ENCODE results near the gene SMARCA1. TPM values are rescaled to one million over a fixed set of nuclear protein-coding genes. Genes with fewer than 3 reads are reported as not detected.

SMARCA1 gene
- total RNA-seq, 2 donors from 2014 or later, result 34.0 to 56.6 TPM

- H3K4me1 ChIP-seq (ENCODE audit: control insufficient read depth in 1 of 2, low read depth in 2 of 2), result no peaks in the 10 kb centered on the region
- H3K36me3 ChIP-seq, result peaks cover 2% of the 10 kb centered on the region
- no peak for DNase-seq (ENCODE audit: low spot score)
- no peak overlapping the region for H3K4me3 ChIP-seq
- H3K27me3 ChIP-seq (replicated peaks; ENCODE audit: insufficient read depth), result no peaks in the 10 kb centered on the region
- peaks cover 7% of the 10 kb centered on the region for H3K9me3 ChIP-seq
- no peak overlapping the region for H3K27ac ChIP-seq
- ATAC-seq (ENCODE audit: insufficient number of reproducible peaks, low FRiP score, low read depth), result no peak
- TF ChIP-seq CTCF (IDR thresholded peaks at IDR 0.05), result no peak
Measured at GRCh38 chrX:129423191-129423590, 100.1 kb downstream of the SMARCA1 start.

- Histone ChIP-seq H3K36me3 (no peaks in the 10 kb centered on the region), H3K4me3 (no peak overlapping the region), H3K9me3 (no peaks in the 10 kb centered on the region), H3K4me1 (ENCODE audit: control insufficient read depth in 1 of 2, low read depth in 2 of 2) (no peaks in the 10 kb centered on the region), H3K27ac (no peak overlapping the region), H3K27me3 (replicated peaks; ENCODE audit: insufficient read depth) (no peaks in the 10 kb centered on the region)
- no peak for TF ChIP-seq CTCF (IDR thresholded peaks at IDR 0.05)
- ATAC-seq (ENCODE audit: insufficient number of reproducible peaks, low FRiP score, low read depth) (no peak), DNase-seq (ENCODE audit: low spot score) (no peak)
Measured at GRCh38 chrX:129404670-129405008, 118.7 kb downstream of the SMARCA1 start.

GRCh38 chrX:129403974-129404669, 119.2 kb downstream of the SMARCA1 start:
- no peaks in the 10 kb centered on the region for H3K4me1 ChIP-seq (ENCODE audit: control insufficient read depth in 1 of 2, low read depth in 2 of 2)
- H3K9me3 ChIP-seq, result no peaks in the 10 kb centered on the region
- no peak overlapping the region for H3K4me3 ChIP-seq
- H3K27me3 ChIP-seq (replicated peaks; ENCODE audit: insufficient read depth), result no peaks in the 10 kb centered on the region
- no peak for TF ChIP-seq CTCF (IDR thresholded peaks at IDR 0.05)
- H3K27ac ChIP-seq, result no peak overlapping the region
- DNase-seq (ENCODE audit: low spot score), result no peak
- ATAC-seq (ENCODE audit: insufficient number of reproducible peaks, low FRiP score, low read depth), result no peak
- H3K36me3 ChIP-seq, result no peaks in the 10 kb centered on the region

Other genes with a start within 250 kb of the SMARCA1 start
- 10 to 100 TPM; 19.5 to 27.9 TPM for gene OCRL, start 16.8 kb upstream of the SMARCA1 start, total RNA-seq
- gene APLN, start 131.5 kb upstream of the SMARCA1 start, total RNA-seq, result 1 to 10 TPM; 1.1 to 1.8 TPM
- 1 to 10 TPM; 2.7 to 4.2 TPM for gene XPNPEP2, start 215.5 kb upstream of the SMARCA1 start, total RNA-seq

Data from thoracic aorta (tissue), 2 donors.